OCI-LY7 (cell line): ENCODE data around the gene ESPNL.

ENCODE experiments used
- EZH2phosphoT487 ChIP-seq: fragments of 200-600 bp; sonication (generic); IDR thresholded peaks from 2 replicates; pipeline ENCODE4 v1.6.1; 2018; ENCODE audit warnings: low read depth, borderline replicate concordance, mild to moderate bottlenecking, mixed run types, antibody characterized with exemption, low read length, moderate library complexity, mixed read lengths
- TF ChIP-seq, protein P1 (sequence below): fragments of 200-600 bp; sonication (generic); conservative IDR thresholded peaks from 2 replicates; pipeline ENCODE4 v1.5.1; 2014; ENCODE audit warnings: mild to moderate bottlenecking, antibody characterized with exemption, low read length, moderate library complexity, mixed read lengths

GRCh38 chr2:238102865-238103264 lies 2.7 kb downstream of the ESPNL start:
- TF ChIP-seq, protein P1, sequence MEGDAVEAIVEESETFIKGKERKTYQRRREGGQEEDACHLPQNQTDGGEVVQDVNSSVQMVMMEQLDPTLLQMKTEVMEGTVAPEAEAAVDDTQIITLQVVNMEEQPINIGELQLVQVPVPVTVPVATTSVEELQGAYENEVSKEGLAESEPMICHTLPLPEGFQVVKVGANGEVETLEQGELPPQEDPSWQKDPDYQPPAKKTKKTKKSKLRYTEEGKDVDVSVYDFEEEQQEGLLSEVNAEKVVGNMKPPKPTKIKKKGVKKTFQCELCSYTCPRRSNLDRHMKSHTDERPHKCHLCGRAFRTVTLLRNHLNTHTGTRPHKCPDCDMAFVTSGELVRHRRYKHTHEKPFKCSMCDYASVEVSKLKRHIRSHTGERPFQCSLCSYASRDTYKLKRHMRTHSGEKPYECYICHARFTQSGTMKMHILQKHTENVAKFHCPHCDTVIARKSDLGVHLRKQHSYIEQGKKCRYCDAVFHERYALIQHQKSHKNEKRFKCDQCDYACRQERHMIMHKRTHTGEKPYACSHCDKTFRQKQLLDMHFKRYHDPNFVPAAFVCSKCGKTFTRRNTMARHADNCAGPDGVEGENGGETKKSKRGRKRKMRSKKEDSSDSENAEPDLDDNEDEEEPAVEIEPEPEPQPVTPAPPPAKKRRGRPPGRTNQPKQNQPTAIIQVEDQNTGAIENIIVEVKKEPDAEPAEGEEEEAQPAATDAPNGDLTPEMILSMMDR = no peak
- no peak for TF ChIP-seq EZH2phosphoT487
